Activated CD8-positive, alpha-beta T cell treated with anti-CD3 and anti-CD28 coated beads for 36 hours (primary cell): ENCODE data around the gene SMTNL2. TPM values are rescaled to one million over a fixed set of nuclear protein-coding genes. Genes with fewer than 3 reads are reported as not detected.
A peak's percentile ranks its signal among the peaks of the same experiment; 100 is the strongest.

Experiments
- ATAC-seq: fragments of 200-7000 bp; cut with Tn5 transposase; one replicate; pipeline ENCODE4 v1.10.0; 2021; ENCODE audit warnings: mild to moderate bottlenecking, moderate library complexity
- CTCF ChIA-PET: fragments of 350-600 bp; sonication (Branson Sonifier 250); formaldehyde crosslinking; loops from one replicate; lab custom pipeline; 2021; ENCODE audit warnings: antibody characterized with exemption; lab: Charles Lee
- POLR2A ChIA-PET: fragments of 350-600 bp; sonication (Branson Sonifier 250); formaldehyde crosslinking; loops from one replicate; lab custom pipeline; 2021; ENCODE audit warnings: antibody characterized with exemption; lab: Charles Lee
- DNase-seq: peaks from one replicate; pipeline ENCODE4 v3.0.0-alpha.2; 2020
- H3K27ac Mint-ChIP-seq: one replicate; pipeline ENCODE4 v1.8.0; 2021; ENCODE audit warnings: mild to moderate bottlenecking, mixed read lengths
- H3K27me3 Mint-ChIP-seq: one replicate; pipeline ENCODE4 v1.8.0; 2021; ENCODE audit warnings: mixed read lengths
- H3K36me3 Mint-ChIP-seq: one replicate; pipeline ENCODE4 v1.8.0; 2021; ENCODE audit warnings: low read depth, mixed read lengths
- H3K4me1 Mint-ChIP-seq: one replicate; pipeline ENCODE4 v1.8.0; 2021; ENCODE audit warnings: low read depth, mixed read lengths
- H3K4me3 Mint-ChIP-seq: one replicate; pipeline ENCODE4 v1.8.0; 2021; ENCODE audit warnings: mild to moderate bottlenecking, moderate library complexity, mixed read lengths
- H3K9me3 Mint-ChIP-seq: one replicate; pipeline ENCODE4 v1.8.0; 2021; ENCODE audit warnings: mixed read lengths
- CTCF ChIP-seq: fragments of 200-600 bp; IDR thresholded peaks from one replicate; pipeline ENCODE4 v1.8.0; 2022; ENCODE audit warnings: antibody characterized with exemption, mild to moderate bottlenecking
- intact Hi-C: fragments of 100-400 bp; cut with micrococcal nuclease; formaldehyde crosslinking; loops from one replicate; pipeline ENCODE4 v1.10.0; 2022
- total RNA-seq, 2 experiments: library from RNA; stranded (reverse); gene quantifications; one replicate each; pipeline ENCODE4 v1.2.3, GENCODE V29; 2021

Gene SMTNL2
- total RNA-seq, 2 experiments from 2014 or later, result not detected

GRCh38 chr17:4562015-4562969, 22.0 kb upstream of the SMTNL2 start:
- H3K4me3 Mint-ChIP-seq, result no peak overlapping the region
- H3K27ac Mint-ChIP-seq, result peak overlapping the region; percentile 59
- intact Hi-C loops, result loop anchor here (10.0 kb wide), 1 partner anchor 143 kb away; the partner anchor contains the start of gene PELP1
- ATAC-seq, result no peak
- ChIA-PET POLR2A (interaction anchor here (1.2 kb wide), 1 partner anchor 13 kb away, joined by 7 read pairs; no protein-coding TSS in a partner anchor), CTCF (interaction anchor here (0.9 to 1.6 kb wide), 3 partner anchors 11 to 141 kb away, joined by 3 to 8 read pairs (median 5); no protein-coding TSS in a partner anchor)
- peaks cover 34% of the 10 kb centered on the region for H3K4me1 Mint-ChIP-seq
- no peaks in the 10 kb centered on the region for H3K36me3 Mint-ChIP-seq
- no peak for DNase-seq
- H3K27me3 Mint-ChIP-seq, result no peaks in the 10 kb centered on the region
- no peak for TF ChIP-seq CTCF
- no peaks in the 10 kb centered on the region for H3K9me3 Mint-ChIP-seq

- peaks cover 34% of the 10 kb centered on the region for H3K4me1 Mint-ChIP-seq
Measured at GRCh38 chr17:4565209-4566141, 18.9 kb upstream of the SMTNL2 start.

GRCh38 chr17:4566785-4567184, 17.5 kb upstream of the SMTNL2 start:
- Mint-ChIP-seq H3K4me3 (no peak overlapping the region), H3K27me3 (no peaks in the 10 kb centered on the region), H3K4me1 (peaks cover 29% of the 10 kb centered on the region), H3K36me3 (no peaks in the 10 kb centered on the region), H3K27ac (no peak overlapping the region), H3K9me3 (no peaks in the 10 kb centered on the region)
- DNase-seq (peak; percentile 71), ATAC-seq (peak; percentile 40)
- intact Hi-C loops, result loop anchor here (2.0 to 10.0 kb wide), 2 partner anchors 58 to 138 kb away; partner anchors contain the start of gene PELP1
- ChIA-PET CTCF (interaction anchor here (0.7 to 4.4 kb wide), 54 partner anchors 8 to 489 kb away, joined by 3 to 101 read pairs (median 4); partner anchors contain the start of genes C17orf107, MYBBP1A, PLD2 and SMTNL2), POLR2A (interaction anchor here (0.6 to 1.3 kb wide), 6 partner anchors 12 to 414 kb away, joined by 3 to 4 read pairs (median 3); partner anchors contain the start of gene MYBBP1A)
- TF ChIP-seq CTCF, result peak; percentile 76

More at GRCh38 chr17:4565209-4566141, 18.9 kb upstream of the SMTNL2 start:
- ChIA-PET POLR2A (interaction anchor here (0.6 to 1.3 kb wide), 3 partner anchors 11 to 422 kb away, joined by 3 read pairs; no protein-coding TSS in a partner anchor), CTCF (interaction anchor here (0.6 to 4.4 kb wide), 29 partner anchors 8 to 429 kb away, joined by 3 to 101 read pairs (median 5); partner anchors contain the start of gene MYBBP1A)
- TF ChIP-seq CTCF, result peak; percentile 79
- H3K27ac Mint-ChIP-seq, result no peak overlapping the region
- H3K27me3 Mint-ChIP-seq, result no peaks in the 10 kb centered on the region
- H3K9me3 Mint-ChIP-seq, result no peaks in the 10 kb centered on the region
- peak; percentile 64 for ATAC-seq
- DNase-seq, result peak; percentile 77
- no peaks in the 10 kb centered on the region for H3K36me3 Mint-ChIP-seq
- no peak overlapping the region for H3K4me3 Mint-ChIP-seq
- intact Hi-C loops, result loop anchor here (2.0 to 10.0 kb wide), 2 partner anchors 59 to 139 kb away; partner anchors contain the start of gene PELP1

GRCh38 chr17:4569591-4569990, 14.7 kb upstream of the SMTNL2 start:
- H3K27ac Mint-ChIP-seq, result no peak overlapping the region
- no peak for TF ChIP-seq CTCF
- ATAC-seq, result no peak
- H3K9me3 Mint-ChIP-seq, result no peaks in the 10 kb centered on the region
- intact Hi-C loops, result loop anchor here (10.0 kb wide), 1 partner anchor 135 kb away; the partner anchor contains the start of gene PELP1
- DNase-seq, result no peak
- H3K36me3 Mint-ChIP-seq, result no peaks in the 10 kb centered on the region
- POLR2A ChIA-PET, result interaction anchor here (0.8 to 1.0 kb wide), 3 partner anchors 15 to 151 kb away, joined by 3 read pairs; no protein-coding TSS in a partner anchor
- H3K27me3 Mint-ChIP-seq, result no peaks in the 10 kb centered on the region
- CTCF ChIA-PET, result interaction anchor here (0.9 to 1.7 kb wide), 4 partner anchors 12 to 55 kb away, joined by 3 to 6 read pairs (median 4); no protein-coding TSS in a partner anchor
- peaks cover 22% of the 10 kb centered on the region for H3K4me1 Mint-ChIP-seq
- no peak overlapping the region for H3K4me3 Mint-ChIP-seq
